Activated B cell treated with CpG ODN at 0.5 μM for 24 hours (primary cell): Measurements from ENCODE around the gene POLR2F. TPM values are rescaled to one million over a fixed set of nuclear protein-coding genes. Genes with fewer than 3 reads are reported as not detected.

Experiments
- ATAC-seq: fragments of 200-7000 bp; cut with Tn5 transposase; one replicate; pipeline ENCODE4 v1.10.0; 2021; ENCODE audit warnings: low read depth, mild to moderate bottlenecking, moderate library complexity
- CTCF ChIA-PET: fragments of 350-600 bp; sonication (Branson Sonifier 250); formaldehyde crosslinking; loops from one replicate; lab custom pipeline; 2021; ENCODE audit warnings: antibody characterized with exemption; lab: Charles Lee
- POLR2A ChIA-PET: fragments of 350-600 bp; sonication (Branson Sonifier 250); formaldehyde crosslinking; loops from one replicate; lab custom pipeline; 2021; ENCODE audit warnings: antibody characterized with exemption; lab: Charles Lee
- DNase-seq: peaks from one replicate; pipeline ENCODE4 v3.0.0; 2022
- H3K27ac Mint-ChIP-seq: one replicate; pipeline ENCODE4 v1.8.0; 2020; ENCODE audit warnings: mixed read lengths
- H3K27me3 Mint-ChIP-seq: one replicate; pipeline ENCODE4 v1.8.0; 2021; ENCODE audit warnings: mixed read lengths
- H3K36me3 Mint-ChIP-seq: one replicate; pipeline ENCODE4 v1.8.0; 2021; ENCODE audit warnings: low read depth, mixed read lengths
- H3K4me1 Mint-ChIP-seq: one replicate; pipeline ENCODE4 v1.8.0; 2021; ENCODE audit warnings: mixed read lengths
- H3K4me3 Mint-ChIP-seq: one replicate; pipeline ENCODE4 v1.8.0; 2020; ENCODE audit warnings: mild to moderate bottlenecking, mixed read lengths
- H3K9me3 Mint-ChIP-seq: one replicate; pipeline ENCODE4 v1.8.0; 2020; ENCODE audit warnings: mixed read lengths
- CTCF ChIP-seq: fragments of 200-600 bp; IDR thresholded peaks from one replicate; pipeline ENCODE4 v1.8.0; 2022; ENCODE audit warnings: antibody characterized with exemption, mild to moderate bottlenecking
- intact Hi-C: fragments of 100-400 bp; cut with micrococcal nuclease; formaldehyde crosslinking; loops from one replicate; pipeline ENCODE4 v1.15.1; 2024
- total RNA-seq: library from RNA; stranded (reverse); gene quantifications from 2 replicates; pipeline ENCODE4 v1.2.3, GENCODE V29; 2022

The POLR2F gene
- total RNA-seq, 1 donor from 2014 or later: 47.8 TPM

GRCh38 chr22:37968452-37969251, 15.2 kb downstream of the POLR2F start:
- ATAC-seq (no peak), DNase-seq (no peak)
- Mint-ChIP-seq H3K36me3 (peaks cover 58% of the 10 kb centered on the region), H3K9me3 (no peaks in the 10 kb centered on the region), H3K4me1 (no peaks in the 10 kb centered on the region), H3K27ac (no peak overlapping the region), H3K27me3 (no peaks in the 10 kb centered on the region), H3K4me3 (no peak overlapping the region)
- ChIA-PET CTCF (interaction anchor here (1.3 kb wide), 1 partner anchor 63 kb away, joined by 6 read pairs; the partner anchor contains the start of gene MICALL1), POLR2A (interaction anchor here (0.6 kb wide), 1 partner anchor 1473 kb away, joined by 16 read pairs; no protein-coding TSS in a partner anchor)
- TF ChIP-seq CTCF: no peak
- intact Hi-C loops: no loop called here

GRCh38 chr22:37970864-37971263, 17.4 kb downstream of the POLR2F start:
- no peaks in the 10 kb centered on the region for H3K4me1 Mint-ChIP-seq

GRCh38 chr22:37971475-37972434, 18.3 kb downstream of the POLR2F start:
- CTCF ChIA-PET: no interaction called here
- H3K36me3 Mint-ChIP-seq: peaks cover 58% of the 10 kb centered on the region
- H3K4me3 Mint-ChIP-seq: no peak overlapping the region
- no peaks in the 10 kb centered on the region for H3K9me3 Mint-ChIP-seq
- no peaks in the 10 kb centered on the region for H3K27me3 Mint-ChIP-seq
- TF ChIP-seq CTCF: no peak
- no peak overlapping the region for H3K27ac Mint-ChIP-seq
- intact Hi-C loops: no loop called here
- ATAC-seq (no peak), DNase-seq (no peak)
- POLR2A ChIA-PET: no interaction called here
- H3K4me1 Mint-ChIP-seq: no peaks in the 10 kb centered on the region

More at GRCh38 chr22:37970864-37971263, 17.4 kb downstream of the POLR2F start:
- ATAC-seq (no peak), DNase-seq (no peak)
- Mint-ChIP-seq H3K27me3 (no peaks in the 10 kb centered on the region), H3K27ac (no peak overlapping the region), H3K9me3 (no peaks in the 10 kb centered on the region), H3K4me3 (no peak overlapping the region), H3K36me3 (peaks cover 58% of the 10 kb centered on the region)
- no peak for TF ChIP-seq CTCF
- CTCF ChIA-PET: no interaction called here
- intact Hi-C loops: no loop called here
- POLR2A ChIA-PET: no interaction called here

- POLR2A ChIA-PET: no interaction called here
- Mint-ChIP-seq H3K27ac (no peak overlapping the region), H3K4me1 (no peaks in the 10 kb centered on the region), H3K27me3 (no peaks in the 10 kb centered on the region), H3K36me3 (peaks cover 51% of the 10 kb centered on the region), H3K4me3 (no peak overlapping the region), H3K9me3 (no peaks in the 10 kb centered on the region)
- no peak for DNase-seq
- intact Hi-C loops: no loop called here
- TF ChIP-seq CTCF: no peak
- CTCF ChIA-PET: no interaction called here
- ATAC-seq: no peak
These were observed 19.0 kb downstream of the POLR2F start for GRCh38 chr22:37972527-37972926.
